ENCODE data around the gene TEAD1. TPM values are rescaled to one million over a fixed set of nuclear protein-coding genes. Genes with fewer than 3 reads are reported as not detected.

TEAD1 gene
- total RNA-seq, 2 experiments from 2014 or later: 0.12 to 0.15 TPM

GRCh38 chr11:12711496-12711895 lies 37.3 kb downstream of the TEAD1 start:
- Mint-ChIP-seq H3K4me1 (no peaks in the 10 kb centered on the region), H3K9me3 (no peaks in the 10 kb centered on the region), H3K27ac (no peak overlapping the region), H3K4me3 (no peak overlapping the region), H3K27me3 (peaks cover 81% of the 10 kb centered on the region), H3K36me3 (ENCODE audit: low read depth) (no peaks in the 10 kb centered on the region)
- ChIA-PET POLR2A (no interaction called here), CTCF (no interaction called here)
- no peak for DNase-seq

- Mint-ChIP-seq H3K27me3 (peaks cover 84% of the 10 kb centered on the region), H3K4me1 (peaks cover 3% of the 10 kb centered on the region), H3K27ac (no peak overlapping the region), H3K36me3 (ENCODE audit: low read depth) (no peaks in the 10 kb centered on the region), H3K9me3 (no peaks in the 10 kb centered on the region), H3K4me3 (no peak overlapping the region)
- no peak for DNase-seq
- CTCF ChIA-PET: no interaction called here
- POLR2A ChIA-PET: no interaction called here
Observed at GRCh38 chr11:12712132-12712531, 37.9 kb downstream of the TEAD1 start.

- H3K4me1 Mint-ChIP-seq: peaks cover 18% of the 10 kb centered on the region
- H3K4me3 Mint-ChIP-seq: no peak overlapping the region
- H3K27ac Mint-ChIP-seq: no peak overlapping the region
- no peaks in the 10 kb centered on the region for H3K9me3 Mint-ChIP-seq
- ChIA-PET CTCF (no interaction called here), POLR2A (no interaction called here)
- peaks cover 80% of the 10 kb centered on the region for H3K27me3 Mint-ChIP-seq
- no peak for DNase-seq
- no peaks in the 10 kb centered on the region for H3K36me3 Mint-ChIP-seq (ENCODE audit: low read depth)
Observed at GRCh38 chr11:12715131-12715530, 40.9 kb downstream of the TEAD1 start.

GRCh38 chr11:12715941-12716340 lies 41.7 kb downstream of the TEAD1 start:
- CTCF ChIA-PET: no interaction called here
- no peaks in the 10 kb centered on the region for H3K36me3 Mint-ChIP-seq (ENCODE audit: low read depth)
- H3K27ac Mint-ChIP-seq: no peak overlapping the region
- no peak overlapping the region for H3K4me3 Mint-ChIP-seq
- POLR2A ChIA-PET: no interaction called here
- no peaks in the 10 kb centered on the region for H3K9me3 Mint-ChIP-seq
- H3K27me3 Mint-ChIP-seq: peaks cover 80% of the 10 kb centered on the region
- DNase-seq: no peak
- peaks cover 18% of the 10 kb centered on the region for H3K4me1 Mint-ChIP-seq

GRCh38 chr11:12716816-12717215 lies 42.6 kb downstream of the TEAD1 start:
- H3K27me3 Mint-ChIP-seq: peaks cover 81% of the 10 kb centered on the region
- H3K36me3 Mint-ChIP-seq (ENCODE audit: low read depth): no peaks in the 10 kb centered on the region
- POLR2A ChIA-PET: no interaction called here
- H3K27ac Mint-ChIP-seq: no peak overlapping the region
- H3K9me3 Mint-ChIP-seq: no peaks in the 10 kb centered on the region
- no peak for DNase-seq
- CTCF ChIA-PET: no interaction called here
- peaks cover 18% of the 10 kb centered on the region for H3K4me1 Mint-ChIP-seq
- H3K4me3 Mint-ChIP-seq: no peak overlapping the region

GRCh38 chr11:12717851-12718291 lies 43.6 kb downstream of the TEAD1 start:
- no peak overlapping the region for H3K4me3 Mint-ChIP-seq
- POLR2A ChIA-PET: no interaction called here

GRCh38 chr11:12719221-12719620 lies 45.0 kb downstream of the TEAD1 start:
- Mint-ChIP-seq H3K27ac (no peak overlapping the region), H3K4me3 (no peak overlapping the region), H3K9me3 (no peaks in the 10 kb centered on the region), H3K4me1 (peaks cover 19% of the 10 kb centered on the region), H3K36me3 (ENCODE audit: low read depth) (no peaks in the 10 kb centered on the region), H3K27me3 (peaks cover 80% of the 10 kb centered on the region)
- POLR2A ChIA-PET: no interaction called here
- no peak for DNase-seq
- CTCF ChIA-PET: no interaction called here

More at GRCh38 chr11:12717851-12718291, 43.6 kb downstream of the TEAD1 start:
- DNase-seq: peak; percentile 77
- Mint-ChIP-seq H3K27ac (no peak overlapping the region), H3K4me1 (peaks cover 18% of the 10 kb centered on the region), H3K9me3 (no peaks in the 10 kb centered on the region), H3K27me3 (peaks cover 80% of the 10 kb centered on the region), H3K36me3 (ENCODE audit: low read depth) (no peaks in the 10 kb centered on the region)
- CTCF ChIA-PET: no interaction called here

- no peak for DNase-seq
- ChIA-PET POLR2A (no interaction called here), CTCF (interaction anchor here (1.3 kb wide), 1 partner anchor 30 kb away, joined by 3 read pairs; no protein-coding TSS in a partner anchor)
- Mint-ChIP-seq H3K27ac (no peak overlapping the region), H3K4me3 (no peak overlapping the region), H3K9me3 (no peaks in the 10 kb centered on the region), H3K4me1 (peaks cover 21% of the 10 kb centered on the region), H3K36me3 (ENCODE audit: low read depth) (no peaks in the 10 kb centered on the region), H3K27me3 (peaks cover 73% of the 10 kb centered on the region)
Observed at GRCh38 chr11:12721816-12722604, 47.8 kb downstream of the TEAD1 start.

- POLR2A ChIA-PET: no interaction called here
- CTCF ChIA-PET: no interaction called here
- Mint-ChIP-seq H3K27me3 (peaks cover 71% of the 10 kb centered on the region), H3K36me3 (ENCODE audit: low read depth) (no peaks in the 10 kb centered on the region), H3K9me3 (no peaks in the 10 kb centered on the region), H3K4me3 (no peak overlapping the region), H3K27ac (no peak overlapping the region), H3K4me1 (peaks cover 6% of the 10 kb centered on the region)
- DNase-seq: no peak
Observed at GRCh38 chr11:12723421-12724300, 49.4 kb downstream of the TEAD1 start.

- DNase-seq: no peak
- H3K36me3 Mint-ChIP-seq (ENCODE audit: low read depth): no peaks in the 10 kb centered on the region
- H3K27me3 Mint-ChIP-seq: peaks cover 75% of the 10 kb centered on the region
- H3K9me3 Mint-ChIP-seq: no peaks in the 10 kb centered on the region
- ChIA-PET POLR2A (no interaction called here), CTCF (no interaction called here)
- no peak overlapping the region for H3K27ac Mint-ChIP-seq
- no peak overlapping the region for H3K4me3 Mint-ChIP-seq
- H3K4me1 Mint-ChIP-seq: peaks cover 4% of the 10 kb centered on the region
Observed at GRCh38 chr11:12724301-12725054, 50.3 kb downstream of the TEAD1 start.

- peaks cover 4% of the 10 kb centered on the region for H3K4me1 Mint-ChIP-seq
- peaks cover 74% of the 10 kb centered on the region for H3K27me3 Mint-ChIP-seq
- no peak overlapping the region for H3K27ac Mint-ChIP-seq
- no peak overlapping the region for H3K4me3 Mint-ChIP-seq
- ChIA-PET CTCF (no interaction called here), POLR2A (no interaction called here)
- H3K36me3 Mint-ChIP-seq (ENCODE audit: low read depth): no peaks in the 10 kb centered on the region
- H3K9me3 Mint-ChIP-seq: no peaks in the 10 kb centered on the region
- DNase-seq: no peak
Observed at GRCh38 chr11:12725055-12725862, 51.0 kb downstream of the TEAD1 start.

GRCh38 chr11:12725863-12726682 lies 51.9 kb downstream of the TEAD1 start:
- ChIA-PET CTCF (no interaction called here), POLR2A (no interaction called here)
- Mint-ChIP-seq H3K9me3 (no peaks in the 10 kb centered on the region), H3K4me3 (no peak overlapping the region), H3K4me1 (peaks cover 4% of the 10 kb centered on the region), H3K27ac (no peak overlapping the region), H3K27me3 (peaks cover 68% of the 10 kb centered on the region), H3K36me3 (ENCODE audit: low read depth) (no peaks in the 10 kb centered on the region)
- DNase-seq: no peak

All from activated CD4-positive, alpha-beta T cell treated with anti-CD3 and anti-CD28 coated beads, Interleukin-2, amount 10 ng/mL, durations not matched to agents 7 days and 5 days (primary cell).